ENCODE data around the gene KIAA0513.

The KIAA0513 gene

DNA sequence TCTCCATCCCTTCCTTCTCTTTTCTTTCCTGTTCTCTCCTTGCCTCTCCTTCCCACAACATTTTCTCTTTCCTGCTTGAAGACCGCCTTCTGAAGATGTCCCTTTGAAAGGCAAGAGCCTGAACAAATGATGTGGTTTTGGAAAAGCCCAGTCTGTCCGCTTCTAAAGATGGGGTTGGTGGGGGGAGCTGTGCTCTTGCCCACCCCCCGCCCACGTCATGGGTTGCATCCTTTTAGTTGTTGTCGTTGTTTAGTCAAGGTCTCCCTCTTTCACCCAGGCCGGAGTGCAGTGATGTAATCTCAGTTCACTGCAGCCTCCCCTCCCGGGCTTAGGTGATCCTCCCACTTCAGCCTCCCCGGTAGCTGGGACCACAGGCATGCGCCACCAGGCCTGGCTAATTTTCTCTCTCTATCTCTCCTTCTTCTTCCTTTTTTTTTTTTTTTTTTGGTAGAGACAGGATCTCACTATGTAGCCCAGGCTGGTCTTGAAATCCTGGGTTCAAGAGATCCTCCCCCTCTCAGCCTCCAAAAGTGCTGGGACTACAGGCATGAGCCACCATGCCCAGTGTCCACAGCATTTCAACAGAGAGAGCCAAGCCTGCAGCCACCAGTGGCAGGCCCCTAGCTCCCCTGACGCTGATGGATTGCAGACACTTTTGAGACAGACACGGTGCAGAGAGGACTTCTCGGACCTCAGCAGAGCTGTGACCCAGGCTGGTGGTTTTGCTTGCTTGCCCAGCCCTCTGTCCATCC, 110.7 kb downstream of the KIAA0513 start:
- no peak for DNase-seq

GRCh38 chr16:85138825-85139627, 111.4 kb downstream of the KIAA0513 start:
- no peak for DNase-seq

DNA sequence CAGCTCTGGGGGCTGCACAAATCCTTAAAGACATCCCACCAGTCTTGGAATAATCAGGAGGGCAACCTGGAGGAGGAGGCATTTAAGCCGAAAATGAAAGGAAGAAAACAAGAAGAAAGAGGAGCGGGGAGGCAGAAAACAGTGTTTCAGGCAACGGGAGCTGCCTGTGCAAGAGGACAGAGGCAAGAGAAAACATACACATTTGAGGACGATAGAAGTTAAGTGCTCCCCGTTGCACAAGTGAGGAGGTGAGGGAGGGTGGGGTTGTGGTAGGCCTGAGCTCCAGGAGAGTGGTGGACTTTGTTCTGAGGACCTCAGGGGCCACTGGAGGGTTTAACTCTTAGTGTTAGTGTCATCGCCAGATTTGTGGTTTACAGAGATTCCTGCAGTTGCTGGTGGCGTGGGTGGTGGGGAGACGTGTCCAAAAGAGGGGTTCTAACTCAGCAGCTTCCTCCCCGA, 112.3 kb downstream of the KIAA0513 start:
- DNase-seq = no peak

GRCh38 chr16:85140455-85141012, 112.9 kb downstream of the KIAA0513 start:
- DNase-seq = no peak

- DNase-seq = no peak
Observed at GRCh38 chr16:85141491-85142128, 114.0 kb downstream of the KIAA0513 start.

DNA sequence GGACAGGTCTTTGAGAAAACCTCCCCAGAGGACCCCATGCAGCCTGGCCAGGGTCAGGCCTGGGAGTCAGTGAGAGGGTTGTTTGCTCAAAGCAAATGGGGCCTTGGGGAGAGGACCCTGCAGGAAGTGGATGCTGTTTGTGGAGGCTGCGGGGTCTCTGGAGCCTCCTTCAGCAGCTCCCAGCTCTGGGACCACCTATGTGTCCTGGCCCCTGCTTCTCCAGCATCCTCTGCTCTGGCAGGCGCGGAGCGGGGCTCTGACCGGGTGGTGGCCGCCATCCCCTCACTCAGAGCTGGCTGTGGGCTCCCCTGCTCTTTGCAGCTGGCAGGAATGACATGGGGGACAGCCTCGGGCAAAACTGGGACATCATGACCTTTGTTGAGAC, 114.5 kb downstream of the KIAA0513 start:
- no peak for DNase-seq

DNA sequence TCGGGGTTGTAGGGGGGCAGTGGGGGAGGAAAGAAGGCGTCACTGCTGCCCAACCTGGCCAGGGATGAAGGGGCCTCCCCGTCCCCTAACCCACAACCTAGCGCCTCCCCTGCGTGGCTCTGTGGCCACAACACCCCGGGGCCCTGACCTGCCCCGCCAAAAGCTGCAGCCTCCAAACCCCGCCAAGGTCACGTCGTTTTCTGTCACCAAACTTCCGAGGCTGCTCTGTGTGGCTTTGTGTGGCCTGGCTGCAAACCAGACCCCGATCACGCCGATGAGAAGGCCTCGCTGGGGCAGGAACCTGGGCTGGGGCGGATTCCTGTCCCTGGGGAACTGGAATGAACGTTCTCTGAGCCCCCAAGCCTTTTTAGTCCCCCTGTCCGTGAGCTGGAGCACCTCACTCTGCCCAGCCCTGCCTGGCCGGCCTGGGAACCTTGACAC, 115.2 kb downstream of the KIAA0513 start:
- DNase-seq = no peak
